H9 (cell line): ENCODE measurements around the gene APBB2. TPM values are rescaled to one million over a fixed set of nuclear protein-coding genes. Genes with fewer than 3 reads are reported as not detected.

ENCODE experiments used
- DNase-seq: peaks from one replicate; pipeline ENCODE4 v3.0.0-alpha.2; 2017
- H2AFZ ChIP-seq: one replicate; pipeline ENCODE4 v1.6.1; 2013; ENCODE audit warnings: mild to moderate bottlenecking, low read length, control low read depth, moderate library complexity
- H2AK5ac ChIP-seq: 2 replicates; pipeline ENCODE4 v1.6.1; 2013; ENCODE audit warnings: low read length, control low read depth, mixed read lengths; ENCODE audit not compliant: insufficient read length
- H2BK120ac ChIP-seq: one replicate; pipeline ENCODE4 v1.6.1; 2013; ENCODE audit warnings: low read depth, mild to moderate bottlenecking, low read length, control low read depth, inconsistent platforms; ENCODE audit not compliant: poor library complexity, severe bottlenecking
- H2BK12ac ChIP-seq: 2 replicates; pipeline ENCODE4 v1.6.1; 2013; ENCODE audit warnings: low read length, control low read depth, mixed read lengths, low read depth; ENCODE audit not compliant: insufficient read length
- H2BK15ac ChIP-seq: 2 replicates; pipeline ENCODE4 v1.6.1; 2013; ENCODE audit warnings: low read depth, low read length, control low read depth
- H2BK20ac ChIP-seq: one replicate; pipeline ENCODE4 v1.6.1; 2013; ENCODE audit warnings: low read depth, mild to moderate bottlenecking, low read length, control low read depth, inconsistent platforms; ENCODE audit not compliant: poor library complexity, severe bottlenecking
- H2BK5ac ChIP-seq: 2 replicates; pipeline ENCODE4 v1.6.1; 2013; ENCODE audit warnings: low read length, control low read depth, mixed read lengths; ENCODE audit not compliant: insufficient read length
- H3K14ac ChIP-seq: 2 replicates; pipeline ENCODE4 v1.6.1; 2013; ENCODE audit warnings: low read length, control low read depth; ENCODE audit not compliant: insufficient read depth
- H3K18ac ChIP-seq: 2 replicates; pipeline ENCODE4 v1.6.1; 2013; ENCODE audit warnings: low read depth, mild to moderate bottlenecking, mixed read lengths, low read length, control low read depth; ENCODE audit not compliant: insufficient read length
- H3K23ac ChIP-seq: 2 replicates; pipeline ENCODE4 v1.6.1; 2013; ENCODE audit warnings: low read length, control low read depth, mixed read lengths, low read depth; ENCODE audit not compliant: insufficient read length
- H3K23me2 ChIP-seq: 2 replicates; pipeline ENCODE4 v1.6.1; 2013; ENCODE audit warnings: low read depth, mild to moderate bottlenecking, mixed read lengths, low read length, control low read depth; ENCODE audit not compliant: insufficient read length, poor library complexity, severe bottlenecking
- H3K27ac ChIP-seq: 2 replicates; pipeline ENCODE4 v1.5.1; 2013; ENCODE audit warnings: low read length, control low read depth, mixed read lengths, low read depth; ENCODE audit not compliant: insufficient read length
- H3K27me3 ChIP-seq: 2 replicates; pipeline ENCODE4 v1.6.1; 2013; ENCODE audit warnings: low read length, control low read depth, inconsistent platforms; ENCODE audit not compliant: insufficient read depth
- H3K4ac ChIP-seq: 2 replicates; pipeline ENCODE4 v1.6.1; 2013; ENCODE audit warnings: low read depth, mild to moderate bottlenecking, control low read depth, inconsistent platforms, low read length, moderate library complexity
- H3K4me1 ChIP-seq: 2 replicates; pipeline ENCODE4 v1.6.1; 2013; ENCODE audit warnings: low read length, control low read depth, inconsistent platforms; ENCODE audit not compliant: insufficient read depth
- H3K4me2 ChIP-seq: 2 replicates; pipeline ENCODE4 v1.6.1; 2013; ENCODE audit warnings: low read length, control low read depth, mixed read lengths; ENCODE audit not compliant: insufficient read length, insufficient read depth
- H3K56ac ChIP-seq: 2 replicates; pipeline ENCODE4 v1.6.1; 2013; ENCODE audit warnings: low read depth, mild to moderate bottlenecking, mixed read lengths, low read length, control low read depth; ENCODE audit not compliant: insufficient read length
- H3K79me1 ChIP-seq: 2 replicates; pipeline ENCODE4 v1.6.1; 2013; ENCODE audit warnings: low read depth, mild to moderate bottlenecking, moderate library complexity, low read length, control low read depth, inconsistent platforms; ENCODE audit not compliant: insufficient read depth, poor library complexity, severe bottlenecking
- H3K79me2 ChIP-seq: 2 replicates; pipeline ENCODE4 v1.6.1; 2013; ENCODE audit warnings: low read length, control low read depth, inconsistent platforms; ENCODE audit not compliant: insufficient read depth
- H3K9ac ChIP-seq: 2 replicates; pipeline ENCODE4 v1.6.1; 2013; ENCODE audit warnings: low read length, control low read depth, mixed read lengths; ENCODE audit not compliant: insufficient read length; ENCODE audit errors: extremely low read depth
- H3K9me3 ChIP-seq: one replicate; pipeline ENCODE4 v1.6.1; 2013; ENCODE audit warnings: low read depth, low read length, inconsistent platforms; ENCODE audit not compliant: control insufficient read depth
- H3T11ph ChIP-seq: one replicate; pipeline ENCODE4 v1.6.1; 2013; ENCODE audit warnings: mild to moderate bottlenecking, low read length, control low read depth, inconsistent platforms
- H4K20me1 ChIP-seq: one replicate; pipeline ENCODE4 v1.6.1; 2013; ENCODE audit not compliant: control insufficient read depth, insufficient read length, insufficient read depth
- H4K5ac ChIP-seq: 2 replicates; pipeline ENCODE4 v1.6.1; 2013; ENCODE audit warnings: low read depth, mild to moderate bottlenecking, mixed read lengths, low read length, control low read depth; ENCODE audit not compliant: insufficient read length
- H4K8ac ChIP-seq: replicated peaks from 2 replicates; pipeline ENCODE4 v1.6.1; 2013; ENCODE audit warnings: low read length, control low read depth, mixed read lengths, low read depth; ENCODE audit not compliant: insufficient read length
- H4K91ac ChIP-seq: 2 replicates; pipeline ENCODE4 v1.6.1; 2013; ENCODE audit warnings: low read depth, mild to moderate bottlenecking, moderate library complexity, mixed read lengths, low read length, control low read depth; ENCODE audit not compliant: insufficient read length
- H3K27ac Mint-ChIP-seq, 3 experiments: 2 replicates in 2 of 3; 3 replicates in 1 of 3; pipeline ENCODE4 v1.8.0; 2020 to 2021; ENCODE audit warnings: mixed read lengths in 3 of 3, mild to moderate bottlenecking in 1 of 3, moderate library complexity in 1 of 3
- H3K27me3 Mint-ChIP-seq: 2 replicates; pipeline ENCODE4 v1.8.0; 2021; ENCODE audit warnings: low read depth, mild to moderate bottlenecking, moderate library complexity, mixed read lengths
- H3K36me3 Mint-ChIP-seq, 3 experiments: 2 replicates in 2 of 3; 3 replicates in 1 of 3; pipeline ENCODE4 v1.8.0; 2020 to 2021; ENCODE audit warnings: low read depth in 3 of 3, mixed read lengths in 3 of 3; ENCODE audit not compliant: insufficient read depth in 1 of 3
- H3K4me1 Mint-ChIP-seq, 2 experiments: 2 replicates each; pipeline ENCODE4 v1.8.0; 2020; ENCODE audit warnings: mixed read lengths in 2 of 2
- H3K4me3 Mint-ChIP-seq, 2 experiments: 2 replicates in 1 of 2; 3 replicates in 1 of 2; pipeline ENCODE4 v1.8.0; 2020 to 2021; ENCODE audit warnings: mild to moderate bottlenecking in 2 of 2, mixed read lengths in 2 of 2, moderate library complexity in 1 of 2
- H3K9me3 Mint-ChIP-seq, 2 experiments: 2 replicates in 1 of 2; 3 replicates in 1 of 2; pipeline ENCODE4 v1.8.0; 2020; ENCODE audit warnings: mild to moderate bottlenecking in 2 of 2, mixed read lengths in 2 of 2, moderate library complexity in 1 of 2
- CTCF ChIP-seq: fragments of 200-600 bp; sonication (generic); conservative IDR thresholded peaks from 3 replicates; pipeline ENCODE4 v1.8.0; 2021; ENCODE audit warnings: antibody characterized with exemption, mild to moderate bottlenecking
- total RNA-seq: library from RNA; stranded (reverse); gene quantifications from 2 replicates; pipeline ENCODE4 v1.2.1, GENCODE V29; 2021

The APBB2 gene
- total RNA-seq, 1 experiment from 2014 or later, result 39.6 TPM

DNA sequence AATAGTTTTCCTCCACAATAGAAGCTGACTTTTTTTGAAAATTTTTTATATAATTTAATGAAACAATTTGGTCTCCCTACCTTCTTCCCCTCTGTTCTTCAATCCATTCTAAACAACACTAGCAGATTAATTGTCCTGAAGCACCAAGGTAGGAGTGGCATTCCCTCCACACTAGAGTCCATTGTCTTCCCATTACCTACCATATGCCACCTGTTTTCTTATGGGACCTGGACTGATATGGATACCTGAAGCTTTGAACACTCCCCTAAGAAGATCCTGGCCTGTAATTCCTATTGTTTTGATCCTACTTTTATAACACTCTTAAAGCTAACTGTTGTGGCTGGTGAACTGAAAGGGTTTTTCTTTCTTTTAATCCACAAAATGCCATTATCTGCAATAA lies 92.0 kb downstream of the APBB2 start:
- Histone ChIP-seq H4K91ac (no peak overlapping the region), H3K79me1 (no peaks in the 10 kb centered on the region), H2BK20ac (no peak overlapping the region), H2BK12ac (no peak overlapping the region), H2BK15ac (no peak overlapping the region), H2BK5ac (no peak overlapping the region), H3K56ac (no peak overlapping the region), H3K9me3 (no peaks in the 10 kb centered on the region), H3K23ac (no peak overlapping the region), H3K27ac (no peak overlapping the region), H3K79me2 (no peaks in the 10 kb centered on the region), H4K5ac (no peak overlapping the region), H3K18ac (no peak overlapping the region), H3K23me2 (no peaks in the 10 kb centered on the region), H3K4ac (no peak overlapping the region), H3K4me1 (peaks cover 5% of the 10 kb centered on the region), H2BK120ac (no peak overlapping the region), H3T11ph (no peak overlapping the region), H3K9ac (no peak overlapping the region), H3K14ac (no peak overlapping the region), H4K20me1 (no peaks in the 10 kb centered on the region), H3K27me3 (no peaks in the 10 kb centered on the region), H2AK5ac (no peak overlapping the region), H4K8ac (no peak overlapping the region), H2AFZ (no peak overlapping the region), H3K4me2 (no peak overlapping the region)
- Mint-ChIP-seq H3K27ac (no peak overlapping the region; a peak in 1 of 7 replicates), H3K27me3 (no peaks in the 10 kb centered on the region; the same call in 1 of the 2 replicates), H3K36me3 (peaks cover 0 to 2% (median 0%) of the 10 kb centered on the region in 3 experiments; a peak in 1 of 7 replicates), H3K9me3 (no peaks in the 10 kb centered on the region), H3K4me3 (no peak overlapping the region), H3K4me1 (peaks cover 37 to 38% of the 10 kb centered on the region in 2 experiments)
- no peak for TF ChIP-seq CTCF
- DNase-seq, result no peak
